ENCODE results near the gene PIK3R6.
"Not testable (repeated sequence)": the region's sequence is repeated elsewhere in the genome, so short reads cannot be mapped to it uniquely, and the experiment has no call there.

PIK3R6 gene

GRCh38 chr17:8893621-8894201 lies 26.2 kb upstream of the PIK3R6 start:
- DNase-seq (ENCODE audit: low spot score): no peak

- DNase-seq (ENCODE audit: low spot score): no peak
Measured at GRCh38 chr17:8893059-8893458, 25.6 kb upstream of the PIK3R6 start.

- peak; percentile 12 for DNase-seq (ENCODE audit: low spot score)
Measured at GRCh38 chr17:8892338-8892690, 24.8 kb upstream of the PIK3R6 start.

GRCh38 chr17:8890671-8891070 lies 23.2 kb upstream of the PIK3R6 start:
- DNase-seq (ENCODE audit: low spot score): no peak

- DNase-seq (ENCODE audit: low spot score): no peak
Measured at GRCh38 chr17:8889458-8890210, 22.2 kb upstream of the PIK3R6 start.

GRCh38 chr17:8888704-8889302 lies 21.3 kb upstream of the PIK3R6 start:
- no peak for DNase-seq (ENCODE audit: low spot score)

GRCh38 chr17:8887834-8888703 lies 20.6 kb upstream of the PIK3R6 start:
- no peak for DNase-seq (ENCODE audit: low spot score)

GRCh38 chr17:8887301-8887700 lies 19.8 kb upstream of the PIK3R6 start:
- no peak for DNase-seq (ENCODE audit: low spot score)

- DNase-seq (ENCODE audit: low spot score): no peak
Measured at GRCh38 chr17:8885967-8886684, 18.7 kb upstream of the PIK3R6 start.

- not testable (repeated sequence) for DNase-seq (ENCODE audit: low spot score)
Measured at GRCh38 chr17:8885163-8885966, 17.9 kb upstream of the PIK3R6 start.

GRCh38 chr17:8884336-8884990 lies 17.0 kb upstream of the PIK3R6 start:
- DNase-seq (ENCODE audit: low spot score): no peak

- no peak for DNase-seq (ENCODE audit: low spot score)
Measured at GRCh38 chr17:8883353-8883752, 15.9 kb upstream of the PIK3R6 start.

GRCh38 chr17:8881606-8882005 lies 14.1 kb upstream of the PIK3R6 start:
- DNase-seq (ENCODE audit: low spot score): no peak

GRCh38 chr17:8880466-8880865 lies 13.0 kb upstream of the PIK3R6 start:
- DNase-seq (ENCODE audit: low spot score): no peak

GRCh38 chr17:8879410-8879809 lies 11.9 kb upstream of the PIK3R6 start:
- no peak for DNase-seq (ENCODE audit: low spot score)

GRCh38 chr17:8877984-8878383 lies 10.5 kb upstream of the PIK3R6 start:
- no peak for DNase-seq (ENCODE audit: low spot score)

GRCh38 chr17:8875957-8876356 lies 8.5 kb upstream of the PIK3R6 start:
- DNase-seq (ENCODE audit: low spot score): no peak

GRCh38 chr17:8875436-8875835 lies 8.0 kb upstream of the PIK3R6 start:
- DNase-seq (ENCODE audit: low spot score): no peak

GRCh38 chr17:8873801-8874715 lies 6.6 kb upstream of the PIK3R6 start:
- DNase-seq (ENCODE audit: low spot score): no peak

Data from COLO829 (cell line).